HG03457 (cell line): ENCODE results near the gene ILKAP.

Source experiments
- ATAC-seq: cut with Tn5 transposase; IDR thresholded peaks from one replicate; pipeline ENCODE4 v1.9.1; 2021; ENCODE audit warnings: moderate number of reproducible peaks; ENCODE audit not compliant: unreplicated experiment

The ILKAP gene

DNA sequence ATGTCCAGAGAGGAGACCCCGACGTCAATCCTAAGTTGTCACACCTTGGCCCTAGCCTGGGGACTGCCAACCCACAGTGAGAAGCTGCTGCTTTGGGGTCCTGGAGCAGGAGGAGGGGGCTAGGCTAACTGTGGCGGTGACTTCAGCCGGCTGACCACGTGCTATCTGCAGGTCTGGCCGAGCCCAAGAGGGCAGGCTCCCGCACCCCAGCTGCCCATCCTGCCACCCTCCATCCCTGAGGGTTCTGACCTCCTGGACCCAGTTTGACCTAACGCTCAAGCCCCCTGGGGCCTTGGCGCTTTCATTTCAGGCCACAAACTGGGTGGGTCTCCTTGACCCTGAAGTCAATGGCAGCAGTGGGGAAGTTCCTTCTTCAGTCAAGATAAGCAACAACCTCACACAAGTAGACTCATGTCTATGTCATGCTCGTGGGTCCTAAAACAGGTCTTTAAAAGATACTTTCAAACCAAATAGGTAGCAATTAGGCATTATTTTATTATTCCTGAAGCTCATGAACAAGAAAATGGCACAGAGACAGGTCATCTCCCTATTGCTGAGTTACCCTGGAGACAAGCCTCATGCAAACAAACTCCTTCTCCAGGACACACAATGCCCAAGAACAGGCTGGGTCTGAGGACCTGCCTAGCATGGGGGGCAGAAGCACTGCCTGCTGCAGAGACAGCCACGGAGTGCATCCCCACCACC is 34.1 kb upstream of the ILKAP start:
- ATAC-seq, result no peak

DNA sequence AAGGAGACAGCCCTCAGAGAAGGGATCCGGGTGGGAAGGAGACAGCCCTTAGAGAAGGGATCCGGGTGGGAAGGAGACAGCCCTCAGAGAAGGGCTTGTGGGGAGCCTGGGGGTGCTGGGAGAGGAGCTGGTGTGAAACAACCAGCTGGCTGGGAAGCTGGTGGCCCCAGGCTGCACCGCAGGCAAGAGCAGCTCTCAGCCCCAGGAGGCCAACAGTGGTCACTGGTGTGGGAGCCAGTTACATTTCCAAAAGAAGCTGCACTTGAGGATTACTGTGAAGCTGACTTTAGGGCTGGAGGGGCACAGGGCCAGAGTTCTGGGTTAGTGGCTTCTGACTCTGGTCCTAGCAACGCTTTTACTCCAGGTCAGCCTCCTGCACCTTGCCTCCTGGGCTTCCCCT is 33.1 kb upstream of the ILKAP start:
- no peak for ATAC-seq

DNA sequence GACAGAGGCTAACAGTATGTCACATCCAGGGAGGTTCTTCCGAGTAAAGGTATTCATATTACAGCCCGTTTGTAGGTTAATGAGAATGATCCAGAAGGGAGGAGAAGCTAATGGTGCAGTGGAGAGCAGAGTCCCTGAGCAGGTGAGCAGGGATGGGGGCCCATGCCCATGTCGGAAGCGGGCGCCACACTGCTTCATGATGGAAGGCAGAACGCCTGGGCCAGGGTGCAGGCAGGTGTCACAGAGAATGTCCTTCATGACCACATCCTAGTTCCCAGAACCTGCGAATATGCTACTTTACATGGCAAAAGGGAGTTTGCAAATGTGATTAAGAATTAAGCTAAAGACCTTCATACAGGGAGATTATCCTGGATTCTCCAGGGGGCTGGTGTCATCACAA is 32.4 kb upstream of the ILKAP start:
- ATAC-seq, result no peak

DNA sequence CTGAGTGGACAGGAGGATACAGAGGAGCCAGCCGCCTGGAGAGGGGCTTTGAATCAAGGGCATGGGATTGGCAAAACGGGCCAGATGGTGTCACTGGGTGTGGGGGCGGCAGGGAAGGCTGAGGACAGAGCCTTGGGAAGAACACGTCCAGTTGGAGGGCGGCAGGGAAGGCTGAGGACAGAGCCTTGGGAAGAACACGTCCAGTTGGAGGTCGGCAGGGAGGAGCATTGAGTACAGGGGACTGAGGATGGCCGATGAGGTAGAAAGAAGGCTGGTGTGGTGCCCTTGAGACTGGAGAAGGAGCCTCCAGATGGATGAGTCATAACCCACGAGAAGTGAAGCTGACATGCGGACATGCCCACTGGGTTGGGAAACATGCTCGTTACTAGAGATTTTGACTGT is 31.8 kb upstream of the ILKAP start:
- no peak for ATAC-seq

DNA sequence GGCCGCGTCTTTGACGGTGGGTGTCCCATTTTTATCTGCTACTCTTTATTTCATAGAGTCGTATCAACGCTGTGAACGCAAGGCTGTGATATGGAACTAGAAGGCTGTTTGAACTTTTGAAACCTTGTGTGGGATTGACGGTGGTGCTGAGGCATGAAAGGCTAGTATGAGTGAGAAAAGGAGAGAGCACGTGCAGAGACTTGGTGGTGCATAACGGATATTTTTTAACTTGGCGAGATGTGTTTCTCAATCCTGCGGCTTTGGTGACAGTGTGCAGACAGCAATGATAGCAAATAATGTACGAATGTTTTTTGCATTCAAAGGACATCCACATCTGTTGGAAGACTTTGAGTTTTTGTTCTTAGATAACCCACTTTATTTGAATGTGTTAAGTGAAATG is 30.1 kb upstream of the ILKAP start:
- ATAC-seq, result no peak

DNA sequence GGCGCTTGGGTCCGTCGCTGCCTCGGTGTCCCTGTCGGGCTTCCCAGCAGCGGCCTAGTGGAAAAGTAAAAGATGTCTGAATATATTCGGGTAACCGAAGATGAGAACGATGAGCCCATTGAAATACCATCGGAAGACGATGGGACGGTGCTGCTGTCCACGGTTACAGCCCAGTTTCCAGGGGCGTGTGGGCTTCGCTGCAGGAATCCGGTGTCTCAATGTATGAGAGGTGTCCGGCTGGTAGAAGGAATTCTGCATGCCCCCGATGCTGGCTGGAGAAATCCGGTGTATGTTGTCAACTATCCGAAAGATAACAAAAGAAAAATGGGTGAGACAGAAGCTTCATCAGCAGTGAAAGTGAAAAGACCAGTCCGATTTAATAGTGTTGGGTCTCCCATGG is 28.3 kb upstream of the ILKAP start:
- no peak for ATAC-seq

DNA sequence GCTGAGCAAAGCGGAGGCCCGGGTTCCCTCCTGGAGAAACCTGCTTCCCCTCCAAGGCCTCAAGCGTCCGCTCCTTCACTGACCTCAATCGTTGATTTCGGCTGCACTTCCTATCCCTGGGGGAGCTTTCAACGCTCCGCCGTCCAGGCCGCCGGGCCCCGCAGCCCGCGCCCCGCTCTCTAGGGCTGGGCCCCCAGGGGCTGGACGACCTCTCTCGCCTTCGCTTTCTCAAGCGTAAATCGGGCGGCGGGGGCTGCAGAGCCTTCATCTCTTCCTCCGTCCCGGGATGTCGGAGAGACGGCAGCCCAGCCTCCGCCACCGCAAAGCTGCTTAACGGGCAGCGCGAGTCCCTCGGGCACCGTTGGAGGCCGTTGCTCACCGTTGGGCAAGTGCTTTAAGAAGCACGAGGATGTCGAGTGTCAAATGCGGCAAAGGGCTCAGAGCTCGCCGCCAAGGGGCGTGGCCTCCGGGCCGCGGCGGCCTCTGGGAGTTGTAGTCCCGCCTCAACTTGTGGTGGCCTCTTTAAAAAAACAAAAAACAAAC is 27.8 kb upstream of the ILKAP start:
- no peak for ATAC-seq

DNA sequence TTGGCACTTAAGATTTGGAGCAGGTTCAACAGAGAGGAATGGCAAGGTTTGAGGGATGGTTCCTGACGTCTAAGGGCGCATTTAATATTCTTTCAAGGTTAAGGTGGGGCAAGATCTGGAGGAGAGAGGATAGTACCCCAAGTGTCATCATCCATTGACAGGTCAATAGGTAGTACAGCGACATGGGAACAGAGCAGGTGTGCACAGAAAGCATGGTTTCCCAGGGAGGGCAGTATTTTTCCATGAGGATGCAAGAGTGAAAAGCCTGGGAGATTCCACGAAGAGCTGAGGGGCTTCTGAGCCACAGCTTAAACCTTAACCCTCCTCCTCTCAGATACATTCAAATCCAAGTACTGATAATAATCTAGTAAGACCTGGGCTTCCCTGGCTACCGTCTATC is 27.2 kb upstream of the ILKAP start:
- no peak for ATAC-seq

DNA sequence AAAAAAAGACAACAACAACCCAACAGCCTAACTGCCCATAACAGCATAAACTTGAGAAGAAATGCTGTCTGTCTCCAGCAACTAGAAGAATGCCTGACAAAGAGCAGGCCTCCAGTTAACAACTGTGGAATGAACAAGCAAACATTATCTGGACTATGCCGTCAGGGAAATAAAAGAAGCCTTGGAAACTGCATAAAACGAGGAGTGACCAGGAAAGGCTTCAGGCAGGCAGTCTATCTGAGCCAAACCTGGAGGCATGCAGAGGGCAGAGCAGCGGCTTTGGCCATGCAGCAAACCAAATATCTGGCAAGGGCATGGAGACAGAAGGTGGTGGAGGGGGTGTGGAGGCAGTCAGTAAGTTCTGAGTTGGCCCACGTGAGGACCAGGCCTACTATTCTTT is 25.2 kb upstream of the ILKAP start:
- no peak for ATAC-seq

DNA sequence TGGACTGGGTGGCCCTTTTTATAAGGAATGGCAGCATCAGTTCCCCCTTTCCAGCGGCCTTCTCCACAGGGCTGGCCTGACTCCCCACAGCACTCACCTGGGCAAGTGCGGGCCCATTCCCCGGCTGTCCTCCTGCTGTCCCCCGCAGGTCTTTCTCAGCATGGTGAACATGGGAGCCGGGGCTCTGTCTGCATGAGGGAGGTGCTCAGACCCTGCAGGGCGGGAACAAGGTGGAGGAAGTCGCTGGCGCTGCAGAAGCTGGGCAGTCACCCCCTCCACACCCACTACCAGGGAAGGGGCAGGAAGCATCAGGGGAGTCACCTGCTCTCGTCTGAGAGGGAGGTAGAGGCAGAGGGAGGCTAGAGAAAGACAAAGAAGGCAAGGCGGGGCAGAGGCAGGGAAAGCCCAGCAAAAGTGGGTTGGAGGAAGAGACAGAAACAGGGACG is 24.1 kb upstream of the ILKAP start:
- no peak for ATAC-seq

DNA sequence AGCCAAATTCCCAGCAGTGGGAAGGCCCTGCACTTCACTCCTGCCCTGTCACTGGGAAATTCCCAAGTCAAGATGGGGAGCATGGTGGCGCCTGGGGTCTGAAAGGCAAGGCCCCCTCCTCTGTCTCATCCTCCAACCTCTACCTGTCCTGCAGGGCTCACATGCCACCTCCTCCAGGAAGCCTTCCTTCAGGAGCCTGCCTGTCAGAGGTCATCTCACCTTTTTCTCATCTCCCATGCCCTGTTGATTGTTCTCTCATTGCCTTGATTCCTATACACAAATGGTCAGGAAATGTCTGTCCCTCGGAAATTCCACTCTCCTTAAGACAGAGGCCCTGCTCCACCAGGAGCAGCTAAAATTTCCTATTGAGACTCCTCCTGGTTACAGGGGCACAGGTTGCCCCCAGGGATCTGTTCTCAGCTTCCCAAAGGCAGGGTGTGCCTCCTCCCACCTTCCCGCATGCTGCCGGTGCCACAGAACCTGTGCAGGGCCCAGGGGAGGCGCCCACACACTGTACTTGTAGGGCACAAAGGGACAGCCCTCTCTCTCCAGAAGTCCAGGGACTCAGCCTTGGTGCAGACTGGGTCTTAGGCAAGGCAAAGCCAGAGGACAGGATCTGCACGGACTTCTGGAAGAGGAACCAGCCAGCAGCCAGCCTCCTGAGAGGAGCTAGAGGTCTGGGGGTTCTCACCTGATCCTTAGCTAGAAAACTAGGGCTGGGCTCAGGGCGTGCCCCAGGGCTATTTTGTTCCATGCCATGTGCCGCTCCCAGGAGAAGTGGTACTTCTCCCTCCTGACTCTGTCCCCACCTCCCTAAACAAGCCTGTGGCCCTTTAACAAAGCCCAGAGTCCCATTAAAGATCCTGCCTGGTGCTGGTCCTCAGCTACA is 23.4 kb upstream of the ILKAP start:
- ATAC-seq, result no peak

DNA sequence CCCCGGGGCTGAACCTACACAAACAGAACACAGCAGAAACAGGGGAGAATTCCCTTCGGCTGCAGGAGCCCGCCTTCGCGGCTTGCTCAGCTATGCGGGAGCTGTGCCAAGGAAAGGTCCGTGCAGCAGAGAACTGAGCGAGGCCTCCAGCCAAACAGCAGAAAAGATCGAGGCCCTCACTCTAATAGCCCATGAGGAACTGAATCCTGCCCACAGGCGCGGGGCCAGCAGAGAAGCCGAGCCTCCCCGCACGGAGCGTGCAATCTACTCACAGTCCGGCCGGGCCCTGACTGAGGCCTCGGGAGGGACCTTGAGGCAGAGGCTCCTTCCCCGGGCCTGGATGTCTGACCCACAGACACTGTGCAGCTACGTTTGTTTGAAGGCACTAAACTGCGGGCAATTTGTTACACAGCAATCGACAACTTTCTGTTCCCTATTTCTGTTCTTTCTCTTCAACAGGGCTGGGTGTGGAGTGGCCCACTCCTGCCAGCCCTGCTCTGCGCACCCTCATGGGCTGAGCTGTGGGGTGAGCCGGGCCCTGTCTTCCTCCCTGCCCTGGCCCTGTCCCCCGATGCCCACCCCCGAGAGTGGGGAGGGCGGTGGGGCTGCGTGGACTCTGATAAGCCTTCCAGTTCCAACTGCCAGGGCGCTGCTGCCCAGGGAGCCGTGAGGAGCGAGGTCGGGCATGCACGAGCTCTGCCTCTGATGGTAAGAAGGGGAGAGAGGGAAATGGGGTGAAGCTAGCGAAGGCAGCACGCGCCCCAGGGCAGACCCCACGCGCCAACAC is 22.6 kb upstream of the ILKAP start:
- ATAC-seq, result no peak

DNA sequence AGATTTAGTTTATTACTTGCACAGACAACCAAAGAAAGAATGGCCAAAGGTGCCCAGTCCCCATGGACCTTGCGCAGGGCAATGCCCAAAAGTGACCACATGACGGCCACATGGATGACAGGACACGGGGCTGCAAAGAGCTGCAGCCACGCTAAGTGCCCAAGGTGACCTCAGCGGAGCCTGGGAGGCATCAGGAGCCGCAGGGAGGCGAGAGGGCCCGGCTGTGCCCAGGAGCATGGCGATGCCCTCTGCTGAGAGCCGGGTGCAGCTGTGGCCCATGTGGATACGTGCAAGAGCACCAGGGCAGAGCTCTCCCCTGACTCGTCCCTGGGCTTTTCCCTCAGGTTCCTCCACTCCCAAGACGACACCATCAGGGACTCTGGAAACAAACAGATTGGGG is 21.6 kb upstream of the ILKAP start:
- ATAC-seq, result no peak

DNA sequence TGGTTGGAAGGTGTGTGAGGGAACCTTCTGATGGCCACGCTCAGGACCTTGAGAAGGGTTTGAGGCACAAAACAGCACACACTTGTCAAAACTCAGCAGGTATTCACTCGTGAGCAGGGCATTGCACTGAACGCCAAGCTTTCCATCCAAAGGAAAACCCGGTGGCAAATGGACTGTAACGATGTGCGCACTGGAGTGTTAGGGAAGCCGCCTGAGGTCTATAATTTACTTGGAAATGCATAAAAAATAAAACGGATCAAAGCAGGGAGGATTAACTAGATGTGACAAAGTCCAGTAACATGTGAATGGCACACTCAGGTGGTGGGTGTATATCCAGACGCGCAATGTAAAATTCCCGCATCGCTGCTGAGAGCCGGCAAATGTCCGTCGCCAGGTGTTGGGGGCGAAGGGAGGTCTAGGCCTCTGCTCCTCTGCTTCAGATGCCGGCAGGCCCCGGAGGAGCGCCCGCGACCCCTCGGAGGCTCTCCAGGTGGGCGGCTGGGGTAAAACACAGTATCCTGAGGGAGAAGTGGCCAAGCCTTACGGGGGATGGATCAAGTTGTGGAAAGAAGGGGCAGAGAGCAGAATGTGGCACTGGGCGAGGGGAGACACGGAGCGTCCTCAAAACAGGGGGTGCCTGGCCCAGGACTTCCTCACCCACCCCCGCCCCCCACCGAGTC is 21.0 kb upstream of the ILKAP start:
- no peak for ATAC-seq

DNA sequence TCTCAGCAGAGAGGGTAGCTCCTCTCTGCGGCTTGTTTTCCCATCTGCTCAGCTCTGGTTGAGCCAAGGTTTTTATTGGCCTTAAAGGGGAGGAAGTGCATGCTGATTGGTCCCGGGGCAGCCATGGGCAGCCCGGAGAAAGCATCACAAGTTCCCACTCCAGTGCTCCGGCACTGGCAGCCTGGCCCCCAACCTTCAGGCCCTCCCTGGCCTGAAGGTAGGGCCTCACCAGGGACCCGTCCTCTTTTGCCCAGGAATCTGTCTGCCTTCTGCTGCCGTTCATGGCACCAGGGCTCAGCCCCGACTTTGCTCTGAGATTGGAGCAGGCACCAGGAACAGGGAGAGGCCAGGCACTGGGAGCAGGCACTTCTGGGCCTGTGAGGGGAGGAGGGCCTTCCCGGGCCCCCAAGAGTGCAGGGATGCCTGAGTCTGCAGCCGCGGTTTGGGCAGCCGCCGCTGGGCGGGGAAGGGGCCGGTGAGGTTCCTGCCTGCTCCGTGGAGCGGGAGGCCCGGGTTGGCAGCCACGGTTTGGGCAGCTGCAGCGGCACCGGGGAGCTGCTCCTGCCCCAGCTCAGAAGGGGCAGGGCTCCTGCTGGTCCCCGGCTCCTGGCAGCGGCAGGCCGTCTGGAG is 17.5 kb upstream of the ILKAP start:
- ATAC-seq, result no peak

DNA sequence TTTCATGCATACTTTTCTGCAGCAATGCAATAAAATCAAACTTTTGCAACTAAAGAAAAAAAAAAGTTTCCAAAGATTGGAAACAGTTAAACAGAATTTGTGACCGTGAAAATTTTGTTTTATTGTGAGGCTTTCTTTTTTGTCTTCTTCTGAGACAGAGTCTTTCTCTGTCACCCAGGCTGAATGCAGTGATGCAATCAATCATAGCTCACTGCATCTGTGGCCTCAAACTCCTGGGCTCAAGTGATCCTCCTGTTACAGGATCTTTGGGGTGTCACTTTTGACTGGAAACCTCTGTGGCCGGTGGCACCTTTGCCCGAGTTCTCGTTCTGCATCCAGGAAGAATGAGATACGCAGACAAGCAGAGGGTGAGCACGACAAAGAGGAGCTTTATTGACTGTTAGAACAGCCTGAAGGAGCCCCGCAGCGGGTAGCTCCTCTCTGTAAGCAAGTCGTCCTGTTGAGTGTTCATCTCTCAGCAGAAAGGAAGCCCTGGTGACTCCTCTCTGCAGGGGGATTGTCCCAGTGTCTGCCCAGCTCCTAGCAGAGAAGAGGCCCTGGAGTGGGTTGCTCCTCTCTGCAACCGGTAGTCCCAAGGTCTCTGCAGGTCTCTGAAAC is 16.9 kb upstream of the ILKAP start:
- no peak for ATAC-seq

DNA sequence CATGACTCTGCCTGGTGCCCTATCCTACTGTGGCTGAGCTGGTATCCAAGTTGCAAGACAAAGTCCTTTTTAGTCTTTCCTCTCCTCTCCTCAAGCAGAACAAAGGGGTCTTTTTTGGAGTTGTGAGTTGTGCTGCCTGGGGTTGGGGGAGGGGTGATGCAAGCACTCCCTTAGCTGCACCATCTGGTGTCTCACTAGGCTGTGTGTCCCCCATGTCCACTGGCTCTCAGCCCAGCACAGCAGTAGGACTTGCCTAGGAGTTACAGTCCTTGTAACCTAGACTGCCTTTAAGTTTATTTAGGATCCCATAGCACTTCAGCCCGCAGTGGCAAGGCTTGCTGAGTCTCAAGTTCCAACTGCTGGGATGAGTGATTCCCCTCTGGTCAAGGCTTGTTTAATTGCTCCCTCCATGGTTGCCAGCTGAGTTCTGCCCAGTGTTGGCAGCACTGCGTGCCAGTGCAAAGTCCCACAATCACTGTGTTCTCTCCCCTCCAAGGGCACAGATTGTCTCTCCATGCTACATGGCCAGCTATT is 13.2 kb upstream of the ILKAP start:
- ATAC-seq, result no peak

DNA sequence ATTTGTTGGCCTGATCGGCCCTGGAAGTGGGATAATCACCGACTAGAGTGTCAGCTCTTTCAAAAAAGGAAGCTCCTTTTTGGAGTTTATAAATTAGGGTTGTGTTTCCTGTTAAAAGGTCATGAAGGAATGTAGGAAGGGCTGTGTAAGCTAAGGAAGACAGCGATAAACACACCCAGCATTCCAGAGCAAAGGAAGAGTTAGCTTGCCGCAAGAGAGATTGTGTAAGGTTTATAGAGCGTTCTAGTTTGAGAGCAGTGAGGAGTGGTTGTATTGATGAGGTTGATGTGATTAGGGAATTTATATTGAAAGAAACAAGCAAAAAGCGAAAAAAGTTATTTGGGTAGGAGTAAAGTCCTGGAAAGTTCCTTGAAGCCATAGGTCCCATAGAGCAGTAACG is 3.5 kb upstream of the ILKAP start:
- ATAC-seq, result no peak

DNA sequence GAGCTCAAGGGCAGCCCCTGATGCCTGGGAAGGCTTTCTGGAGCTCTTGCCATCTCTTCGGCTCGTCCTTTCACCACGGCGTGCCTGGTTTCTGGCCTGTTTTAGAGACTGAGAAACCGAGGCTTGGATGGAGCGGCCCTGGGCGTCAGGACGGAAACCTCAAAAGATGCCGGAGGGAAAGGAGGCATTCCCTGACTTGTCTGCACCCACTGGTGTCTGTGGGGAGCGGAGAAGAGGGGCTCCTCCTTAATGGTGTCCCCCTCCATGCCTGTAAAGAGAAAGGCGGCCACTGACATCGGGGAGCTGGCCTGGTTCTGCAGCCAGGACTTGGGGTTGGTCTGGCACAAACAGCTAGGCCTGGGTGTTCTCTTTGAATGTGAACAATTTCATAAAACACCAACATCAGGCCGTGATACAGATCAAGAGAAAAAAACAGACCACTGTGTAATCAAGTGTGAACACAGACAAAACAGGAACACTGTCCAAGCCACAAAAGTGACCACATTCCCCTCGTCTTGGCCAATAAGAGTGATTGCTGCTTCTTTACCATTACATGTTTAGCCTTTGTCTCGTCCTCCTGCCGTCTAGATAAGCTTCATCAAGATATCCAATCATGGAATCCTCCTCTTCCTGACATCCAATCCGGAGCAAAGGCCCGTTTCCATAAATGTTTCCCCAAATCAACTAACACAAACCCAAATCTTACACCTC is 633 bp upstream of the ILKAP start:
- ATAC-seq, result no peak
